ENCODE data around the gene FIGN.

Gene FIGN

DNA sequence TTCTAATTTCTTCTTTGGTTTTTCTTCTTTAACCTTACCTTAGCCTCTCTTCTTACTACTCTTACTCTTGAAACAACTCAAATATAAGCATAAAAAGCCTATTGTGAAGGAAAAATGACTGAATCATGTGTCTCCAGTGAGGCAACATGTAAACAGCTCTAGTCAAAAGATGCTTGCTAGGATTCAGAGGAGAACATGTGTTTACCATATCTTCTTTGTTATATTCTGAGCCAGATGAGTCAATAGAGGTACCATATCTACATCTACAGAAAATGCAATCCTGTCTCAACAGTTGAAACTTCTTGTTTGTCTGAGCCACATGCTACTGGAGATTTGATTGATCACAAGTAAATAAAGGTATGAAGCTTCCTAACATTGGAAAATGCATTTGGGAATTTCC, 15.9 kb upstream of the FIGN start:
- DNase-seq: no peak
- in situ Hi-C loops (cut with HindIII; ENCODE audit: low pct_ligation_motif_present, low pct_unique_long_range_greater_than_20kb, low sequenced_read_pairs): no loop called here

DNA sequence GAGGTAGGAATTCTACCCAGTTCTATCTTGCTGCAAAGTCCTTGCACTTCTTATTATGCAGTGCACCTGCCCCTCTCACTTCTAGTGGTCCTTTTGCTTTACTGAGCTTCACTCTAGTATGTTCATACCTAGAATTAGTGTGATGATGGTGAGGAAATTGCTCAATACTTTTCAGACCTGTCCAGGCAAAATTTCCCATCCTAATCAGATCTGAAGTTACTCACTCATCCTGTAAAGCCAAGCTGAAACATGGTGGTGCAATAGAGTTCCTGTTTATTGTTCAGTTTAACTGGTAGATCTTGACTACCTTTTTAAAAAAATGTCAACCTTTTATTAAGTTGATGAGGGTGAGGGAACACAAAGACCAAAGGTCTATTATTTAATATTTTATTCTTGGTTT, 12.6 kb upstream of the FIGN start:
- no peak for DNase-seq
- in situ Hi-C loops (cut with HindIII; ENCODE audit: low pct_ligation_motif_present, low pct_unique_long_range_greater_than_20kb, low sequenced_read_pairs): no loop called here

DNA sequence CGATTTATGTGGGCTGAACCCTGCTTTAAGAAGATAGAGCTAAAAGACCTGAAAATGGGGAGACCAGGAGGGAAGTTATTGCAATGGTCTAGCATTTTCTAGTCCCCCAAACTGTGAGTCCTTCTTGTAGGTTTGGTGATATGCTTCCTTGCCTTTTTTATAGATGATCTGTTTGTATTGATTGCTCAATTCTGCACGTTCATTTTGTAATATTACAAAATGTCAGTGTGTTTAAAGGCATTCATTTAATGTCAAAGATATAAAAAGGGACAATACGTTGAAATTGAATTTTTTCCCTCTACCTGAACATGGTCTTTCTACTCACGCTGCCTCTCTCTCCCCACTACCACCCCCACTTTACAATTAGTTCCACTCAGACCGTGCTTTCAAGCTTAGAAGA, 5.6 kb upstream of the FIGN start:
- in situ Hi-C loops (cut with HindIII; ENCODE audit: low pct_ligation_motif_present, low pct_unique_long_range_greater_than_20kb, low sequenced_read_pairs): no loop called here
- DNase-seq: no peak

GRCh38 chr2:163737563-163737962, 1.8 kb upstream of the FIGN start:
- in situ Hi-C loops (cut with HindIII; ENCODE audit: low pct_ligation_motif_present, low pct_unique_long_range_greater_than_20kb, low sequenced_read_pairs): no loop called here
- no peak for DNase-seq

GRCh38 chr2:163737190-163737439, 1.3 kb upstream of the FIGN start:
- DNase-seq: peak; percentile 33
- in situ Hi-C loops (cut with HindIII; ENCODE audit: low pct_ligation_motif_present, low pct_unique_long_range_greater_than_20kb, low sequenced_read_pairs): no loop called here

- in situ Hi-C loops (cut with HindIII; ENCODE audit: low pct_ligation_motif_present, low pct_unique_long_range_greater_than_20kb, low sequenced_read_pairs): no loop called here
- DNase-seq: peak; percentile 79
These were observed 803 bp upstream of the FIGN start for GRCh38 chr2:163736433-163737189.

DNA sequence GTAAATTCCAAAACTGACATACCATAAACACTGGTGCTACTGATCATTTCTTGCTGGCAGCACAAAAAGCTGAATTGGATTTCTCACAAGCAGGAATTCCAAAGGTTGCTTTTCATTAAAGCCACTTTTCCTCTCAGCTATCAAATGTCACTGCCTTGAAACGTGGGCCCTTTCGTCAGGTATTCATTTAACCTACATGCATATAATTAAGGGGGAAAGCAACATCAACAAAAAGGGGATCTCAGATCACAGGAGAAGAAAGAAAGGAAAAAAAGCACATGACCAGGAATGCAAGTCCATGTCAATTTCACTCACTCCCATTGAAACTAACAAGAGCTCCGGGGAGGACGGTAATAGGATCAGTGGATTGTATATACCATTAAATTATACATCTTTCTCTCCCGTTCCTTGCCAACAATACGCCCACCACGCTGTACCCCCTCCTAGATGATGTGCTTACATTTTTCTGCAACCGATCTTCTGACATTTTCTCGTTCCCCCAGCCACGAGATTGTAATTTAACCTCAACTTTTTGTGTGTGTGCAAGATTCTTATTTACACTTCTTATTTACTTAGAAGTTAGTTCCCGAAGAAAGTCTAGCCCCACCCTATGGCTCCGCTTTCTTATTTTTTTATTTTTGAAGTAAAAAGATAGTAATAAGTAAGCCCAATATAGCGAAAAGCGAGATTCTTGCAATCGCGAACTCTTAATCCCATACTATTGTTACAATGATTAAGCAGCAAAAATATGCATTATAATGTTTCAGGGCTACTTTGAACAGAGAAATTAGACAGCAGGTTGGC, 725 bp downstream of the FIGN start:
- peak; percentile 48 for DNase-seq
- in situ Hi-C loops (cut with HindIII; ENCODE audit: low pct_ligation_motif_present, low pct_unique_long_range_greater_than_20kb, low sequenced_read_pairs): no loop called here

- DNase-seq: peak; percentile 24
- in situ Hi-C loops (cut with HindIII; ENCODE audit: low pct_ligation_motif_present, low pct_unique_long_range_greater_than_20kb, low sequenced_read_pairs): no loop called here
These were observed 1.4 kb downstream of the FIGN start for GRCh38 chr2:163734401-163734800.

- no peak for DNase-seq
- in situ Hi-C loops (cut with HindIII; ENCODE audit: low pct_ligation_motif_present, low pct_unique_long_range_greater_than_20kb, low sequenced_read_pairs): no loop called here
These were observed 1.9 kb downstream of the FIGN start for GRCh38 chr2:163733956-163734355.

- in situ Hi-C loops (cut with HindIII; ENCODE audit: low pct_ligation_motif_present, low pct_unique_long_range_greater_than_20kb, low sequenced_read_pairs): no loop called here
- DNase-seq: peak; percentile 59
These were observed 2.4 kb downstream of the FIGN start for GRCh38 chr2:163733301-163733938.

GRCh38 chr2:163732727-163733126, 3.1 kb downstream of the FIGN start:
- in situ Hi-C loops (cut with HindIII; ENCODE audit: low pct_ligation_motif_present, low pct_unique_long_range_greater_than_20kb, low sequenced_read_pairs): no loop called here

DNA sequence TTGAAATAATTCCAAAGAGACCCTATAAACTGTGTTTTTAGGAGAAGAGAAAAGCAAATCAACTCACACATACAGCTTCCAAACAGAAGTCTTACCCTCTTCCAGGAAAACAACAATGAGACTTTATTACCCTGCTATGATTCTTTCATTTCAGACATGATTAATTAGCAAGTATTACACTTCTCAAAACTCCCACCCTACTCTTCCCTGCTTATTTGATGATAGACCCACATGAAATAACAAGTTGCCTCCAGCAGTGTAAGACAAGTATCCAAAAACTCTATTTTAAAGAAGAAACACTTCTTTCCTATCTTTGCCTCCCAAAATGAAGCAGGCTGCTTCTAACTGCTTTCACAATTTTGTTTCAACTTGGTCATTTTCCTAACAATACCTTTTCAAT, 4.1 kb downstream of the FIGN start:
- in situ Hi-C loops (cut with HindIII; ENCODE audit: low pct_ligation_motif_present, low pct_unique_long_range_greater_than_20kb, low sequenced_read_pairs): no loop called here
- DNase-seq: peak; percentile 27

More at GRCh38 chr2:163732727-163733126, 3.1 kb downstream of the FIGN start:
- DNase-seq: peak; percentile 48

- in situ Hi-C loops (cut with HindIII; ENCODE audit: low pct_ligation_motif_present, low pct_unique_long_range_greater_than_20kb, low sequenced_read_pairs): no loop called here
- no peak for DNase-seq
These were observed 5.3 kb downstream of the FIGN start for GRCh38 chr2:163730556-163730955.

GRCh38 chr2:163729636-163730273, 6.1 kb downstream of the FIGN start:
- DNase-seq: peak; percentile 40
- in situ Hi-C loops (cut with HindIII; ENCODE audit: low pct_ligation_motif_present, low pct_unique_long_range_greater_than_20kb, low sequenced_read_pairs): no loop called here

GRCh38 chr2:163723881-163724280, 11.9 kb downstream of the FIGN start:
- peak; percentile 57 for DNase-seq
- in situ Hi-C loops (cut with HindIII; ENCODE audit: low pct_ligation_motif_present, low pct_unique_long_range_greater_than_20kb, low sequenced_read_pairs): no loop called here

GRCh38 chr2:163723348-163723747, 12.5 kb downstream of the FIGN start:
- DNase-seq: no peak
- in situ Hi-C loops (cut with HindIII; ENCODE audit: low pct_ligation_motif_present, low pct_unique_long_range_greater_than_20kb, low sequenced_read_pairs): no loop called here

GRCh38 chr2:163719331-163719730, 16.5 kb downstream of the FIGN start:
- in situ Hi-C loops (cut with HindIII; ENCODE audit: low pct_ligation_motif_present, low pct_unique_long_range_greater_than_20kb, low sequenced_read_pairs): no loop called here
- DNase-seq: no peak

- no peak for DNase-seq
- in situ Hi-C loops (cut with HindIII; ENCODE audit: low pct_ligation_motif_present, low pct_unique_long_range_greater_than_20kb, low sequenced_read_pairs): no loop called here
These were observed 17.7 kb downstream of the FIGN start for GRCh38 chr2:163717993-163718680.

DNA sequence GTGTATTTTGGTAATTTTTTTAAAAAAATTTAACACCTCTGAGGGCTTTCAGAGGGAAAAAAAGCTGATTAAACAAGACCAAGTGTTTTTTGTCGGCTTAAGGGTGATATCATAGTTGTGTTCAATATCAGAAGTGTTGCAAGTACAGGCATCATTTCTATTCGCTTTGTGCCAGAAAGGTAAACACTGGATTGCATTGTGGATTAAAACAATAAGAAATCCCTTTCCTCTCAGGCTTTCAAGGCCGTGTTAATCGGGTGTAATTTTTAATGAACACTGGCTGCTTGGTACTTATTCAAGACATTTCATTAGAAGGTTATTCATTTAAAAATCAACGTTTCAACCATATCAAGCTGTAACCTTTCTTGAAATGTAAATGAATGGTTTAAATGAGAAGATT, 18.3 kb downstream of the FIGN start:
- DNase-seq: no peak
- in situ Hi-C loops (cut with HindIII; ENCODE audit: low pct_ligation_motif_present, low pct_unique_long_range_greater_than_20kb, low sequenced_read_pairs): no loop called here

All from ACHN (cell line).